ENCODE data around the gene COL21A1.

DNA sequence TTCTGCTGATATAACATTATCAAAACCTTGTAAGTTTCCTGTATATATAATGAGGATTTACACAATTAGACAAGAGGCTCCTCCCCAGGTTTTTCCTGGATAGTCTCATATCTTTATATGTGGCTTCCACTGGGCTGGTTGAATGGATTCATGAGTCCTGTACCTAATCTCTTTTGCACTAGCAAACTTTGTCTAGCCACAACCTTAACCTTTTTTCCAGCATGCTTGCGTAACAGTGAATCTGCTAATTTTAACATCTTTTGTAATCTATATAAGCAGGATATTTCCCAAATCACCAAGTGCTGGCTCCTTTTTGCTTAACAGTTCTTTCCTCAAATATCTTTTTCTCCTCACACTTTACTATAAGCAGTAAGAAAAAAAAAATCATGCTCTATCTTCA, 153.6 kb downstream of the COL21A1 start:
- TF ChIP-seq CTCF (IDR thresholded peaks at IDR 0.05) (no peak), POLR2AphosphoS5 (IDR thresholded peaks at IDR 0.05) (no peak), POLR2A (IDR thresholded peaks at IDR 0.05) (no peak)
